ENCODE results near the gene ANKRD52. TPM values are rescaled to one million over a fixed set of nuclear protein-coding genes. Genes with fewer than 3 reads are reported as not detected.

Gene ANKRD52
- total RNA-seq, 1 donor, result 18.8 TPM

- Histone ChIP-seq H3K9me3 (ENCODE audit: low read depth, low read length) (no peaks in the 10 kb centered on the region), H3K27ac (ENCODE audit: low read depth, low read length) (no peak overlapping the region), H3K4me3 (ENCODE audit: insufficient read depth, low read length) (no peak overlapping the region), H3K79me2 (ENCODE audit: insufficient read depth, low read length) (peaks cover 45% of the 10 kb centered on the region), H3K4me2 (ENCODE audit: insufficient read depth, low read length) (no peak overlapping the region), H2AFZ (ENCODE audit: low read length) (no peak overlapping the region), H3K36me3 (ENCODE audit: insufficient read depth, low read length) (peaks cover 68% of the 10 kb centered on the region), H3K27me3 (ENCODE audit: insufficient read depth, low read length) (no peaks in the 10 kb centered on the region), H4K20me1 (ENCODE audit: insufficient read depth, low read length) (peaks cover 23% of the 10 kb centered on the region), H3K4me1 (ENCODE audit: insufficient read depth, low read length) (no peaks in the 10 kb centered on the region)
- DNase-seq (ENCODE audit: insufficient read length, low spot score, missing footprints), result no peak
- no peak for TF ChIP-seq CTCF (IDR thresholded peaks at IDR 0.05; ENCODE audit: extremely low read depth, low read depth, low read length)
Observed at GRCh38 chr12:56213878-56214277, 44.3 kb downstream of the ANKRD52 start.

GRCh38 chr12:56212361-56212760 lies 45.8 kb downstream of the ANKRD52 start:
- Histone ChIP-seq H3K4me3 (ENCODE audit: insufficient read depth, low read length) (no peak overlapping the region), H4K20me1 (ENCODE audit: insufficient read depth, low read length) (peaks cover 20% of the 10 kb centered on the region), H3K27ac (ENCODE audit: low read depth, low read length) (no peak overlapping the region), H3K36me3 (ENCODE audit: insufficient read depth, low read length) (peaks cover 76% of the 10 kb centered on the region), H3K4me1 (ENCODE audit: insufficient read depth, low read length) (peaks cover 2% of the 10 kb centered on the region), H2AFZ (ENCODE audit: low read length) (no peak overlapping the region), H3K27me3 (ENCODE audit: insufficient read depth, low read length) (no peaks in the 10 kb centered on the region), H3K9me3 (ENCODE audit: low read depth, low read length) (no peaks in the 10 kb centered on the region), H3K79me2 (ENCODE audit: insufficient read depth, low read length) (peaks cover 33% of the 10 kb centered on the region), H3K4me2 (ENCODE audit: insufficient read depth, low read length) (no peak overlapping the region)
- DNase-seq (ENCODE audit: insufficient read length, low spot score, missing footprints), result peak; percentile 11
- TF ChIP-seq CTCF (IDR thresholded peaks at IDR 0.05; ENCODE audit: extremely low read depth, low read depth, low read length), result no peak

GRCh38 chr12:56208006-56208405 lies 50.2 kb downstream of the ANKRD52 start:
- Histone ChIP-seq H3K4me1 (ENCODE audit: insufficient read depth, low read length) (peaks cover 11% of the 10 kb centered on the region), H3K27ac (ENCODE audit: low read depth, low read length) (no peak overlapping the region), H3K79me2 (ENCODE audit: insufficient read depth, low read length) (peaks cover 7% of the 10 kb centered on the region), H3K36me3 (ENCODE audit: insufficient read depth, low read length) (peaks cover 70% of the 10 kb centered on the region), H3K4me2 (ENCODE audit: insufficient read depth, low read length) (no peak overlapping the region), H3K4me3 (ENCODE audit: insufficient read depth, low read length) (no peak overlapping the region), H3K9me3 (ENCODE audit: low read depth, low read length) (no peaks in the 10 kb centered on the region), H4K20me1 (ENCODE audit: insufficient read depth, low read length) (peaks cover 18% of the 10 kb centered on the region), H2AFZ (ENCODE audit: low read length) (no peak overlapping the region), H3K27me3 (ENCODE audit: insufficient read depth, low read length) (no peaks in the 10 kb centered on the region)
- DNase-seq (ENCODE audit: insufficient read length, low spot score, missing footprints), result no peak
- TF ChIP-seq CTCF (IDR thresholded peaks at IDR 0.05; ENCODE audit: extremely low read depth, low read depth, low read length), result no peak

GRCh38 chr12:56206452-56207166 lies 51.6 kb downstream of the ANKRD52 start:
- peak; percentile 66 for TF ChIP-seq CTCF (IDR thresholded peaks at IDR 0.05; ENCODE audit: extremely low read depth, low read depth, low read length)
- H3K4me2 ChIP-seq (ENCODE audit: insufficient read depth, low read length), result peak overlapping the region; percentile 11

More at GRCh38 chr12:56206452-56207166, 51.6 kb downstream of the ANKRD52 start:
- Histone ChIP-seq H3K36me3 (ENCODE audit: insufficient read depth, low read length) (peaks cover 58% of the 10 kb centered on the region), H3K27ac (ENCODE audit: low read depth, low read length) (peak overlapping the region; percentile 34), H4K20me1 (ENCODE audit: insufficient read depth, low read length) (peaks cover 18% of the 10 kb centered on the region), H3K9me3 (ENCODE audit: low read depth, low read length) (no peaks in the 10 kb centered on the region), H3K4me3 (ENCODE audit: insufficient read depth, low read length) (no peak overlapping the region), H3K4me1 (ENCODE audit: insufficient read depth, low read length) (peaks cover 11% of the 10 kb centered on the region), H3K79me2 (ENCODE audit: insufficient read depth, low read length) (peaks cover 3% of the 10 kb centered on the region), H2AFZ (ENCODE audit: low read length) (no peak overlapping the region), H3K27me3 (ENCODE audit: insufficient read depth, low read length) (no peaks in the 10 kb centered on the region)
- DNase-seq (ENCODE audit: insufficient read length, low spot score, missing footprints), result peak; percentile 71

Measured in osteoblast (primary cell).